NCI-H510A treated with DMSO at 0.1 percent for 48 hours (cell line): ENCODE measurements around the gene UGGT1.

ENCODE experiments used
- DNase-seq: peaks from one replicate; lab custom pipeline; 2025; lab: John Stamatoyannopoulos, UW

Gene UGGT1

GRCh38 chr2:128090945-128091725 lies at the start of gene UGGT1:
UGGT1 (plus strand) TSS chr2:128091200; CDS start chr2:128091358, 158 bp downstream.
- peak; percentile 95 for DNase-seq

DNA sequence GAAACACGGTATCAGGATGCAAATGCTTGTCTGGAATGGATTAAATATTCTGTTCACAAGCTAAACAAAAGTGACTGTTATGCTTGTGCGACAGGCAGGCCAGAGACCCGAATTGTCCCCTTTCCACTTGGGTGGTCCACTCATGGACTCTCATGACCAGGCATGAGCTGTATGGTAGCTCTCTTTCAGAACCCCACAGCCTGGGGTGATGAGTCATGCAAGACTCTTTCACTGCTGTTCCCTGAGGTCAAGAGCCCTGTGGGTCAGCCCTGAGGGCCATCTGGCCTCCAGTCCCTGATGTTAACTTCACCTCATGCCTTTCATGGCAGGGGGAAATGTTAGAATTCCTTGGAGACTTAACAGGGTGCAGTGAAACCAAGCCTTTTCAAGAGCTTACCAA lies 49.4 kb upstream of the UGGT1 start:
- no peak for DNase-seq

- no peak for DNase-seq
Measured at GRCh38 chr2:128043041-128043440, 48.0 kb upstream of the UGGT1 start.

DNA sequence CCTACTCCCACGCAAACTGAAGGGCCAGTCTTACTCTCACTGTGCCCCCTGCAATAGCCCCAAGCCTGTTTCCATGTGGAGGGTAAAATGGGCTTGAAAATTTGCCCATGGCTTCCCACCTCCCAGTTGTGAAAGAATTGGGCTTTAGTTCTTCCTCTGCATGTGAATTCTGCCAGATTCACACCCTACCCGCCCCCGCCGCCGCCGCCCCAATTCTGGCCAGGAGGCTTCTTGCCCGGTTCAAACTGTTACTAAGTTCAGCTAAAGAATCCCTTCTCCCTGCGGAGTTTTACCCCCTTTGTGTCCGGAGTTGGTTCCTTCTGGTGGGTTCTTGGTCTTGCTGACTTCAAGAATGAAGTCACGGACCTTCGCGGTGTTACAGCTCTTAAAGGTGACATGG lies 37.7 kb upstream of the UGGT1 start:
- DNase-seq: no peak

- no peak for DNase-seq
Measured at GRCh38 chr2:128054104-128054885, 36.7 kb upstream of the UGGT1 start.

GRCh38 chr2:128057334-128057733 lies 33.7 kb upstream of the UGGT1 start:
- no peak for DNase-seq

DNA sequence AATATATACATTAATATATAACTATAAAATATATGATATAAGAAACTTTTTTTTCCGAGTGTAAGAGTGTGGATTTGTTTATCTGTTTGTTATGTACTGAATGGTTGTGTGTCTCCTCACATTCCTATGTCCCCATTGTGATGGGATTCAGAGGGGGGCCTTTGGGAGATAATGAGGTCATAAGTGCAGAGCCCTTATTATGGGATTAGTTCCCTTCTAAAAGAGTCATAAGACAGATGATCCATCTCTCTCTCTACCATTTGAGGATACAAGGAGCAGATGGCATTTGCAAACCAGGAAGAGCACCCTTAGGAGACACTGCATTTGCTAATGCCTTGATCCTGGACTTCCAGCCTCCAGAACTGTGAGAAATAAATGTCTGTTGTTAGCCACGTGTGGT lies 32.9 kb upstream of the UGGT1 start:
- no peak for DNase-seq

GRCh38 chr2:128062571-128062970 lies 28.4 kb upstream of the UGGT1 start:
- DNase-seq: no peak

- DNase-seq: no peak
Measured at GRCh38 chr2:128064353-128064752, 26.6 kb upstream of the UGGT1 start.

DNA sequence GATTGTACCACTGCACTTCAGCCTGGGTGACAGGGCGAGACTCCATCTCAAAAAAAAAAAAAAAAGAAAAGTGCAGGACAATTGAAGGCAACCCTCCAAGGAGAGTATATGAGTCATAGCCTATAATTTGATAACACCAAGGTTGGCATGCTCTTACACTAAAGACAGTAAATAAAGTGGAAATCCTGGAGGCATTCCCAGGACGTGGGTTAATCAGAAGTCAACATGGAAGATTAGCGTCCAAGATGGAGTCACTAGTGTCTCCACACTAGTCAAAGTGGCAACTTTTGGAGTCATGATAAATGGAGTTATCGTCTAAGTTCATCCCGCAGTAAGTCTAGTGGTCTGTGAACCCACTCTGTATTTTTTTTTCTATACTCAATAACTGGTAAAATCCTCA lies 21.2 kb upstream of the UGGT1 start:
- DNase-seq: no peak

- DNase-seq: no peak
Measured at GRCh38 chr2:128073278-128073677, 17.7 kb upstream of the UGGT1 start.

DNA sequence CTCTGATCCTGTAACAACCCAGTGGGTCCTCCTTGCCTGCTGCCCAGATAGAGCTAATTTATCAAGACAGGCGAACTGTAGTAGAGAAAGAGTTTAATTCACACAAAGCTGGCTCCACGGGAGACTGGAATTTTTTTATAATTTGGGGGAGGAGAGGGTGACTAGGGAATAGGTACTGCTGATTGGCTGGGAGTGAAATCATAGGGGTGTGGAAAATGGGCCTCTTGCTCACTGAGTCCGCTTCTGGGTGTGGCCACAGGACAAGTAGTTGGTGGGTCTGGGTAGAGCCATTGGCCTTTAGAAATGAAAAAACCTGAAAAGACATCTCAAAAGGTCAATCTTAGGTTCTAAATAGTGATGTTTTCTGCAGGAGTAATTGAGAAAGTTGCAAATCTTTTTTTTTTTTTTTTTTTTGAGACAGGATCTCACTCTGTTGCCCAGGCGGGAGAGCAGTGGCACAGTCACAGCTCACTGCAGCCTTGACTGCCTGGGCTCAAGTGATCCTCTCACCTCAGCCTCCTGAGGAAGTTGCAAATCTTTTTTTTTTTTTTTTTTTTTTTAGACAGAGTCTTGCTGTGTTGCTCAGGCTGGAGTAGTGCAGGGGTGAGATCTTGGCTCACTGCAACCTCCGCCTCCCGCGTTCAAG lies 14.4 kb upstream of the UGGT1 start:
- no peak for DNase-seq

GRCh38 chr2:128084757-128085156 lies 6.2 kb upstream of the UGGT1 start:
- DNase-seq: no peak

DNA sequence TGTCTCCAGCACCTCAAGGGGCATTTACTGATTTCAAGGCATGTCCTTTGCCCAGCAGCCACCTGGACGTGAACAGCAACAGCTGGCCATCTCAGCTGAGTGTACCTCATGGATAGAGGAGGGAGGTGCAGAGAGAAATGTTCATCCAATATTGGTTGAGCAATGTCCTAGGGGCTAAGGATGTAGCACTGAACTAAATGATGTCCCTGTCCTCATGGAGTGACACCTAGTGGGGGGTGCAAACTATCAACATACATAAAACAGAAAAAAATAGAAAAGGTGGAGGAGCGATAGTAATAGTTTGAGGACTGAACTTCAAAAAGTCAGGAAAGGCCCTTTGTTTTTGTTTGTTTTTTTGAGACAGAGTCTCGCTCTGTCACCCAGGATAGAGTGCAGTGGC lies 4.8 kb upstream of the UGGT1 start:
- DNase-seq: no peak

- no peak for DNase-seq
Measured at GRCh38 chr2:128090575-128090944, 440 bp upstream of the UGGT1 start.

- peak; percentile 8 for DNase-seq
Measured at GRCh38 chr2:128091726-128092080, 703 bp downstream of the UGGT1 start.

DNA sequence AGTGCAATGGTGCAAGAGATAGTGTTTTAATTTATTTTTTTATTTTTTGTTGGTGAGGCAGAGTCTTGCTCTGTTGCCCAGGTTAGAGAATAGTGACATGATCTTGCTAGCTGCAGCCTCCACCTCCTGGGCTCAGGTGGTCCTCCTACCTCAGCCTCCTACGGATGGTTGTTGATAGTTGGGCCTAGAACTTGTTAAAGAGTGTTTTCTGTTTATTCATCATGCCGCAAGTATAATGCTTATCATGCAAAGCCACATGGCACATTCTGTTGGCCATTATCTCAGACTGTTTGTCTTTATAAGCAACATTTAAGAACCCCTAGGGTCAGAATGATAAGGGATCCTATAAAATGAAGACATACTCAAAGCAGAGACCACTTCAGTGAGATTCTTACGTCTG lies 1.7 kb downstream of the UGGT1 start:
- no peak for DNase-seq

- DNase-seq: no peak
Measured at GRCh38 chr2:128093762-128094161, 2.8 kb downstream of the UGGT1 start.

GRCh38 chr2:128095201-128095600 lies 4.2 kb downstream of the UGGT1 start:
- DNase-seq: no peak

- no peak for DNase-seq
Measured at GRCh38 chr2:128103407-128103806, 12.4 kb downstream of the UGGT1 start.

GRCh38 chr2:128105072-128105471 lies 14.1 kb downstream of the UGGT1 start:
- no peak for DNase-seq

GRCh38 chr2:128108166-128108565 lies 17.2 kb downstream of the UGGT1 start:
- no peak for DNase-seq

- DNase-seq: no peak
Measured at GRCh38 chr2:128109243-128109642, 18.2 kb downstream of the UGGT1 start.
